Posterior vena cava (tissue), 2 donors: ENCODE data around the gene RAB11FIP2. TPM values are rescaled to one million over a fixed set of nuclear protein-coding genes. Genes with fewer than 3 reads are reported as not detected.

ENCODE experiments used
- DNase-seq: peaks from one replicate; pipeline ENCODE4 v3.0.0-alpha.2; 2020; ENCODE audit warnings: low spot score
- intact Hi-C, 2 donors: fragments of 100-400 bp; cut with DNase I; formaldehyde crosslinking; loops; one replicate each; pipeline versions ENCODE4 v1.14.1 to v1.14.2; 2022 to 2023
- total RNA-seq, 2 donors: library from RNA; stranded (reverse); fragmentation: NEBNext Ultra II Directional; extraction: Animal tissue kit (Norgen Biotek cat#: 25700); gene quantifications; one replicate each; pipeline ENCODE4 v1.2.1, GENCODE V29; 2021
- donor health status: DM: yes; HTN: yes; CAD: no.
- donor health status: DM: yes; HTN: yes; CAD: no.

Gene RAB11FIP2
- total RNA-seq, 2 donors from 2014 or later = 32.1 to 33.4 TPM

- DNase-seq = no peak
- intact Hi-C loops = no loop called here
Observed at GRCh38 chr10:117993166-117993565, 53.6 kb downstream of the RAB11FIP2 start.

DNA sequence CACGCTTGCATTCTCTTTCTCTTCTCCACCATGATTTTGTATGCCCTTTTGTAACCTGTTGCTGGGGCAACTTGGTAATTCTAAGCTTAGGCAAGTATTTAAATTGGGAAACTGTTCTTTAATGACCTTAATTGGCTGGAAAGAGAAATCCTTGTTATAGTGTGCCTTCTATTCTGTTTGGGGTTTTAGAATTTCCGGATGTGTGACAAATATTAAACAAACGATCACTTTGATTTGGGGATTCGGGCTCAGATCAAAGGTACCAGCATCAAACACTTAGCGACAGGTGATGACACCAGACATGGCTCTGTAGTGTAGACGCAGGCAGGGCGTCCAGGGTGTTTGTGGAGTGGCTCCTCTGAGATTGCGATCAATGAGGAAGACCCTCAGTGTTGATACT, 55.0 kb downstream of the RAB11FIP2 start:
- intact Hi-C loops = no loop called here
- DNase-seq = no peak

DNA sequence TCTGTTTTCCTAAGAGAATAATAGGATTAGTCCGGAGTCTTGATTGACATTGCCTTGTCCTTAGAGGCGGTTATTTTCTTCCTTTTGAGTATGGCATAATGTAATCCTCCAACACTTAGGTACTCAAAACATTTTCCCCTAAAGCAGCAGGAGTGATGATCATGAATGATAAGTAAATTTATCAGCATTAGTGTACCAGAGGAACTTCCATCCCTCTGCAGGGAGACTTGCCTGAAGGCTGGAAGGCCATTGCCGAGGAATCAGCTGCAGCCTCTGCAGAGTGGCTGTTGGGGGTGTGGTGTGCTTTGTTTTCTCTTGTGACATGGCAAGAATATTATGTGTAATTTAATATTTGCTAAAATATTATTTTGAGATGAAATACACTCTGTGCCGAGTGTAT, 56.8 kb downstream of the RAB11FIP2 start:
- no peak for DNase-seq
- intact Hi-C loops = no loop called here

GRCh38 chr10:117988814-117989213, 57.9 kb downstream of the RAB11FIP2 start:
- intact Hi-C loops = no loop called here
- DNase-seq = no peak

- intact Hi-C loops = no loop called here
- DNase-seq = no peak
Observed at GRCh38 chr10:117987244-117987909, 59.4 kb downstream of the RAB11FIP2 start.

DNA sequence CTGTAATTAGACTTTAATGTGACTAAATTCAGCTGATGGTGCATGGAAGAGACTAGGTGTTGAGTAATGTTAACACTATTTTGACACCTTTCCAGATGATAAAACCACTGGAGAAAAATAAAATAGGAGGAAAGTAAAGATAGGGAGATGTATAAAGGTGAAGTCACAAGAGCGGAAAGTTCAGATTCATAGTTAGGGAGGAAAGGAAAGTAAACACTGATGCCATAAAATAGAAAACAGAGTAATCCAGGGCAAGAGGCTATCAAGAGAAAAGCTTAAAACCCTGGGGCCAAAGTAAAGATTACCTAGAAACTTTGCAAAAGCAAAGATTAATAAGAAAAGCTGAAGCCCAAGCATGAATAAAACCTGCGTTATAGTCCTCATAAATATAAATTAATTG, 62.8 kb downstream of the RAB11FIP2 start:
- DNase-seq = no peak

DNA sequence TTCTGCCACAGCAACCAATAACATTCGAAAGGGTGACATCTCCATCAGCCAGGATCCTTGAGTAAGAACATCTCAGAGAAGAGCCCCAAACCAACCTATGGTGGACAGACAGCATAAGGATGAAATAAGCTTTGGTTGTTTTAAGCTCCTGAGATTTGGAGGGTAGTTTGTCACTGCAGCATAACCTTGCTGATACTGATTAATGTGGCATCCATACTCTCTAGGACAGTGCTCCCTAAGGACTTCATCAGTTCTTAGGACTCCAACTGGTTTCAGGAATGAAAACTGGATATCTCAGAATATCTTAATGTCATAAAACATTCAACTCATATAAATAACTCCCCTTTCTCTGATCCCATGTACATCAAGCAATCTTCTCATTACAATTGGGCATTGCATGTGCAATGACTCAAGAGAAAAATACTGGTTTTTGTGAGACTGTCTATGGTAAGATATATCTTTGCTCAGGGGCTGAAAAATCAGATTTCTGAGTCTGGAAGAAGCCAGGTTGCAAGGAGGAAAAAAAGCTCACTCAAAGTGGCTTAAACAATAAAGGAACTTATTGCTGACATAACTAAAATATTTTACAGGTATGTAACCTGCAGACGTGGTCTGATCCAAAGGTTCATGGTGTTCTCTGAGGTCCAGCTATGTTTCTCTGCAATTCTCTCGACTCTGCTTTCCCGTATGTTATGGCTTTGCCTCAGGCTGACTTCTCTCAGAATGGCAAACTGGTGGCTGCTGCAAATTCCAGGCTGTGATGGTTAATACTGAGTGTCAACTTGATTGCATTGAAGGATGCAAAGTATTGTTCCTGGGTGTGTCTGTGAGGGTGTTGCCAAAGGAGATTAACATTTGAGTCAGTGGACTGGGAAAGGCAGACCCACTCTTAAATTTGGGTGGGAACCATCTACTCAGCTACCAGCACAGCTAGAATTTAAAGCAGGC, 65.7 kb downstream of the RAB11FIP2 start:
- intact Hi-C loops = no loop called here
- no peak for DNase-seq

More for the DNA sequence above, 62.8 kb downstream of the RAB11FIP2 start:
- intact Hi-C loops = no loop called here

DNA sequence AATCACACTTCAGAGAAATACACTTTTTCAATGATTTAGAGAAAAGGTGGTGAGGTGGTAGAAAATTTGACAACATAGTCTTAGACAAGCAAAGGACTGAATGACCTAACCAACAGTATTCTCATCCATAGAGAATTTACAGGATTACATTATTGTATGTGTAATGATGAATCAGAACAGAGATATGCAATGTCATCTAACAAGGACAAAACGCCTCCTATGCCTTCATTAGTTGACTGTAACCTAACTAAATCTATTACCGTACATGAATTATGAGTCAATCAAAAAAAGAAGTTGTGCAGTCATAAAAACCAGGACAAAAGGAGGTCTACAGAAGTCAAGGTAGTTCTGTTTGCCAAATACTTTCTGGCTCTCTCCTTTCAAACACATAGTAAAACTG, 66.5 kb downstream of the RAB11FIP2 start:
- no peak for DNase-seq
- intact Hi-C loops = no loop called here

DNA sequence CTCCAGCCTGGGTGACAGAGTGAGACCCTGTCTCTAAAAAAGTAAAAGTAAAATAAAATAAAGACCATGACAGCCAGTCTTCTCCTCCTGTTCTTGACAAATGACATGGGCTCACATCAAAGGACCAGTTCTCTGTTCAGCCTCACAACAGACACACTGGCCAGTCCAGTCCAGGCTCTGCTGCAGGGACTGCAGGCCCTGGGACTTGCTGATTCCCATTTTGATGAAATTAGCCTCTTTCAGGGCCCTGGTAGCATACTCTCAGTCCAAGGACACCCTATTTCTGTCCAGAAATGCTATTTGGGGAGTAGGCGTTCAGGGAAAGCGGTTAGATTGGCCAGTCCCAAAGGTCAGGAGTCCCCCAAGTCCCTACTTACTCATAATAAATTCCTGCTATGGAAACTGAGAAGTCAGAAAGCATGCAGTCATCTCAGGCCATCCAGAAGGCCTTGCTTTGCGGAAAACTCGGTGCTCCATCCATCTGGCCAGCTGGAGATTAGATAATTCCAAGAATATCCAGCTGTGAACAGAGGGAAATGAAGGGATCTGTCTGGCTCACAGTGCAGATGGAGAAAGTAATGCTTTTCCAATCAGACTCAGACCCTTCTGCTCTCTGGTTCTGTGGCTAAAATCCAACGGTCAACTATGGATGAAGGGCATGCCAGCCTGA, 74.4 kb downstream of the RAB11FIP2 start:
- intact Hi-C loops = no loop called here
- DNase-seq = no peak

DNA sequence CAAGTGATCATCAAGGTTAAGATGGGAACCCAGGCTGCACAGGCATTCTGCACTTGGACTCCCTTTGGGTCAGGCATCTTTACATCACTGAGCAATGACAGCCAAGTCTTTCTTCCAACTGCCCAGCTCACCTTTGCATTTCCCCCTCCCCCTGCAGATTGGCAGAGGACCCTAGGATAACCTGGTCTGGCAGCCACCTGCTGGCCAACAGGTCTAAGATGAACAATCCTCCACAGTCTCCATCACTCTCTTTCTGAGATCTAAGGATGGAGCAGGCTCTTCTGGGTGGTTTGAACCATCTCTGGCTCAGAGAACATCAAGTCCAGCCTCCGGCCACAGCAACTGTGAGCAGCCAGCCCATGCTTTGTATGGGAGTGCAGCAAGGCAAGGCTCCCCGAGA, 75.8 kb downstream of the RAB11FIP2 start:
- intact Hi-C loops = no loop called here
- DNase-seq = no peak

DNA sequence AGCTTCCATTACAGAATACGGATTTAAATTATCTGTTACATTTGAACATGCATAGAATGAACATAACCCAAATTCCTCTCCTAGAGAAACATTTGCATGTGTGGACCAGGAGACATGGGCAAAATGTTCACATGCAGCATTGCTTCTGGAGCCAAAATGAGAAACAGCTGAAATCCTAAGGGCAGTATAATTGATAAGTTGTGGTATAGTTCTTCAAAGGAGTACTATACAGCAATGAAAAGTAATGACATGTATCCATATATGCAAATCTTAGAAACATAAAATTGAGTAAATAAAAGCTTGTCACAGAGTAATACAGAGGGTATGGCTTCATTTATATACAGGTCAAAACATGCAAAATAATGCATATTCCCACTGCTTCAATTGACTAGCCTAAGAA, 77.1 kb downstream of the RAB11FIP2 start:
- intact Hi-C loops = no loop called here
- no peak for DNase-seq

DNA sequence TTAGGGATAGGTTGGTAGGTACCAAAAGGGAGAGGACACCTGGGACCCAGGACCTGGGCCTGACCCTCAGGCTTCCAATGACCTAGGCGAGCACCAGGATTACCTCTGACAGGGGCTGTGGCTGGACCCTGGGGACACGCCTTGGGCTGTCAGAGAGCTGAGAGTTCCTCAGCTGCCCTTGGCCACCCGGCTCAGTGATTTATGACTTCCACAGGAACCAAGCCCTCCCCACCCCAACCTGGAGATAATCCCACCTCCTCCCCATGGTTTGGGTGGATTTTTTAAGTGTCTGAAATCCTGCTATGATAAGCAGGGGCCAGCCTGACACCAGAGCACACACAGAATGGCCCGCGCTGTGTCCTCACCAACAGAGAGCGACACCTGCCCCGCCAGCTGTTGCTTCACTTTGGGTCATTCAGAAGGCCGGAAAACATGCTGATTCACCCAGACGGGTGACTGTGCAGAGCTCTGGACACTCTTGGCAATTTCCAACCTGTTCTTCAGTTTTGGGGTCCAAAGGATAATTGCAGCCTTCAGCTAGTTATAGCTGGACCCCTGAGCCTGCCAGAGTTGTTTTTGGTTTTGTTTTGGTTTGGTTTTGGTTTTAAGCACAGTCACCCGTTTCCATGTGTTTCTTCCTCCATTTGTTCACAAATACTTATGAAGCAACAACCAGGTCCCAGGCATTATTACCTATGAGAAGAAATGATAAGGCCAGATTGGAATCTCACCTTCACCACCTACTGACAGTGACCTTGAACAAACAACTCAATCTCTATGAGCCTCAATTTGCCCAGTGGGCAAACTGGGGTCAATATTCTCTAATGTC, 78.2 kb downstream of the RAB11FIP2 start:
- no peak for DNase-seq
- intact Hi-C loops = no loop called here

DNA sequence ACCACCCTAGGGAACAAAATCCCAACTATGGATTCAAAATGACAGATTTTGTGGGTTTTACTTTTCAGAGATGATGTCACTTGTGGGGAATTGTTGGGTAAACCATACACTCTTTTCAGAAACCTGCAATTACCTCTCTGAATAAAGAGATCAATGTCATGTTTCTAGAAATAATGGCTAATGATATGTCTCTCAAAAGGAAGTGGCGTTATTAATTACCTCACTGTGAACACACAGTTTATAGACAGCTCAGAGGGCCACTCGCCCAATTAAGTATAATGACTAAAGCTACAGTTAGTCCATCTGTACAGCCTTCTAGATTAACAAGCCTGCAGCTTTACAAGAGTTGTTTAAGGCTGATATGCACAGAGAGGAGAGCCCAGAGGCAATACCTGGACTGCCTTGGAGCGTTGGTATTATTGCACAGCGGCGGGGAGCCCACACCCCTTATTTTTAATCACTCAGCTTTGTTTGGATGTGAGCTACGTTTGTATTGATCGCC, 79.5 kb downstream of the RAB11FIP2 start:
- intact Hi-C loops = no loop called here
- no peak for DNase-seq

- intact Hi-C loops = no loop called here
- DNase-seq = no peak
Observed at GRCh38 chr10:117965984-117966383, 80.8 kb downstream of the RAB11FIP2 start.

GRCh38 chr10:117964536-117964935, 82.2 kb downstream of the RAB11FIP2 start:
- intact Hi-C loops = no loop called here
- DNase-seq = no peak

- intact Hi-C loops = no loop called here
- no peak for DNase-seq
Observed at GRCh38 chr10:117960345-117960935, 86.3 kb downstream of the RAB11FIP2 start.

DNA sequence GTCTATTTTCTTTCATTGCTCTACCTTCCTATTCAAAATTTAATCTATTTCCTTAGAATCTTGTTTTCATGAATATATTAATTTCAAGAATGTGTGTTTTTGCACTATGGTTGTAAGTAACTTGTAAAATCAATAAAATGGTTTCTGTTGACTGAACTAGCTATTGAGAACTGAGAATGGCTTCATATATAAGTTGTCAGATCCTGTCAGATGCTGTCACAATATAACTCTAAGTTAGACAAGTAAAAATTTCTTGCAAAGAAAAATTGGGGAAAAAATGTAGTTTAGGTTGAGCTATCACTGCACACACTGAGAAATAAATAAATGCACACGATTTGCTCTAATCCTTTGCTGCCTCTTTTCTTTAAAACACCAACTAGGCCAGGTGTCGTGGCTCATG, 89.8 kb downstream of the RAB11FIP2 start:
- intact Hi-C loops = no loop called here
- DNase-seq = no peak

- intact Hi-C loops = no loop called here
- DNase-seq = no peak
Observed at GRCh38 chr10:117955176-117955575, 91.6 kb downstream of the RAB11FIP2 start.
